ENCODE measurements around the gene WFDC10A. TPM values are rescaled to one million over a fixed set of nuclear protein-coding genes. Genes with fewer than 3 reads are reported as not detected.
"Not testable (repeated sequence)": the region's sequence is repeated elsewhere in the genome, so short reads cannot be mapped to it uniquely, and the experiment has no call there.

Gene WFDC10A
- total and polyA plus RNA-seq, 4 experiments from 2014 or later, result not detected

GRCh38 chr20:45621593-45621992 lies 7.9 kb upstream of the WFDC10A start:
- CTCF ChIA-PET (ENCODE audit: partially characterized antibody), result no interaction called here
- H3K4me1 Mint-ChIP-seq, result no peaks in the 10 kb centered on the region
- POLR2A ChIA-PET (ENCODE audit: partially characterized antibody), result no interaction called here
- peaks cover 8 to 10% of the 10 kb centered on the region in 2 donors for H3K27me3 Mint-ChIP-seq
- H3K9me3 Mint-ChIP-seq, result peaks cover 0 to 12% (median 6%) of the 10 kb centered on the region in 8 donors
- no peaks in the 10 kb centered on the region for H3K36me3 ChIP-seq (ENCODE audit: insufficient read depth, low read length)
- no peaks in the 10 kb centered on the region for H3K36me3 Mint-ChIP-seq
- H3K4me3 Mint-ChIP-seq, result no peak overlapping the region
- no peak for DNase-seq
- no peak overlapping the region for H3K4me3 ChIP-seq (ENCODE audit: low read length in 2 of 2)
- no peak overlapping the region for H3K27ac ChIP-seq (ENCODE audit: low read depth, low read length)
- no peaks in the 10 kb centered on the region for H3K9me3 ChIP-seq (ENCODE audit: control insufficient read depth in 1 of 2, low read length in 2 of 2)
- no peaks in the 10 kb centered on the region for H3K4me1 ChIP-seq (ENCODE audit: insufficient read depth, low read length)
- intact Hi-C loops (cut with micrococcal nuclease), result no loop called here
- H3K27me3 ChIP-seq (ENCODE audit: insufficient read depth, low read length), result no peaks in the 10 kb centered on the region
- no peak overlapping the region for H3K27ac Mint-ChIP-seq

DNA sequence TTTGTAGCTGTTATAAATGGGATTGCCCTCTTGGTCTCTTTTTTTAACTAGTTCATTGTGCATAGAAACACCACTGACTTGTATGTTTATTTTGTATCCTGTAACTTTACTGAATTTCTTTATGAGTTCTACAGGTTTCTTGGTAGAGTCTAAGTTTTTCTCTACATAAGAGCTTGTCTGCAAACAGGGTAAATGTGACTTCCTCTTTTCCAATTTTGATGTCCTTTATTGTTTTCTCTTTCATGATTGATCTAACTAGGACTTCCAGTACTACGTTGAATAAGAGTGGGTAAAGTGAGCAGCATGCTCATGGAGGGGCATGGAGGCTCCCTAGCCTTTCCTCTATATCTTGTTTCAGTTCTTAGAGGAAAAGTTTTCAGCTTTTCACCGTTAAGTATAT lies 3.0 kb upstream of the WFDC10A start:
- POLR2A ChIA-PET (ENCODE audit: partially characterized antibody), result no interaction called here
- Histone ChIP-seq H3K36me3 (ENCODE audit: insufficient read depth, low read length) (no peaks in the 10 kb centered on the region), H3K27me3 (ENCODE audit: insufficient read depth, low read length) (no peaks in the 10 kb centered on the region), H3K9me3 (ENCODE audit: control insufficient read depth in 1 of 2, low read length in 2 of 2) (no peaks in the 10 kb centered on the region), H3K4me3 (ENCODE audit: low read length in 2 of 2) (no peak overlapping the region), H3K27ac (ENCODE audit: low read depth, low read length) (no peak overlapping the region), H3K4me1 (ENCODE audit: insufficient read depth, low read length) (no peaks in the 10 kb centered on the region)
- intact Hi-C loops (cut with micrococcal nuclease), result no loop called here
- DNase-seq, result no peak
- peaks cover 0 to 8% (median 5%) of the 10 kb centered on the region in 8 donors for H3K9me3 Mint-ChIP-seq
- no peak overlapping the region for H3K4me3 Mint-ChIP-seq
- H3K36me3 Mint-ChIP-seq, result no peaks in the 10 kb centered on the region
- H3K4me1 Mint-ChIP-seq, result peaks cover 0 to 3% (median 2%) of the 10 kb centered on the region in 4 donors
- H3K27me3 Mint-ChIP-seq, result peaks cover 16 to 38% of the 10 kb centered on the region in 2 donors
- H3K27ac Mint-ChIP-seq, result no peak overlapping the region
- CTCF ChIA-PET (ENCODE audit: partially characterized antibody), result no interaction called here

DNA sequence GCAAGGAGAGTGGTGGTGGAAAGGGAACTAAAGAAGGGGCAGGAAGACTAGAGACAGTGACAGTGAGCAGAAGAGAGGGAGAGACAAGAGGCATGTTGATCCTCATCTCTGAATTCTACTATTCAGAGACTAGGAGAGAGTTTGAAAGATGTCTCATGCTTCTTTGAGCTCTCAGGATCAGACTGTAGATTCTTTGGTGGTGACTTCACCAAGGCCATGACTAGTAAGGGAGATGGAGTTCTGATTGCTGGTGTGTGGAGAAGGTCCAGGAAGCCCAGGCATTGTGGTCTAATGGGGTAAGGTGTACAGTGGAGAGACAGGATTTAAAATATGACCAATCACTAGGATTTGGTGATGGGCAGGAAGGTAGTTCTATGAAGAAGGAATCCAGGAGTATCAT lies 832 bp downstream of the WFDC10A start:
- no peaks in the 10 kb centered on the region for H3K27me3 ChIP-seq (ENCODE audit: insufficient read depth, low read length)
- POLR2A ChIA-PET (ENCODE audit: partially characterized antibody), result no interaction called here
- no peaks in the 10 kb centered on the region for H3K9me3 ChIP-seq (ENCODE audit: control insufficient read depth in 1 of 2, low read length in 2 of 2)
- H3K27ac ChIP-seq (ENCODE audit: low read depth, low read length), result no peak overlapping the region
- H3K4me3 ChIP-seq (ENCODE audit: low read length in 2 of 2), result no peak overlapping the region
- CTCF ChIA-PET (ENCODE audit: partially characterized antibody), result interaction anchor here (2.1 kb wide), 1 partner anchor 141 kb away, joined by 5 read pairs; no protein-coding TSS in a partner anchor
- no peak for DNase-seq
- Mint-ChIP-seq H3K4me3 (no peak overlapping the region), H3K27ac (no peak overlapping the region), H3K27me3 (peaks cover 15 to 34% of the 10 kb centered on the region in 2 donors), H3K36me3 (no peaks in the 10 kb centered on the region), H3K9me3 (peaks cover 0 to 4% (median 0%) of the 10 kb centered on the region in 8 donors), H3K4me1 (peaks cover 0 to 3% (median 2%) of the 10 kb centered on the region in 4 donors)
- H3K4me1 ChIP-seq (ENCODE audit: insufficient read depth, low read length), result no peaks in the 10 kb centered on the region
- intact Hi-C loops (cut with micrococcal nuclease), result no loop called here
- no peaks in the 10 kb centered on the region for H3K36me3 ChIP-seq (ENCODE audit: insufficient read depth, low read length)

- Mint-ChIP-seq H3K36me3 (no peaks in the 10 kb centered on the region), H3K4me3 (no peak within 1 kb of the TSS), H3K27ac (no peak within 1 kb of the TSS), H3K27me3 (peaks cover 15 to 33% of the 10 kb centered on the region in 2 donors), H3K4me1 (peaks cover 0 to 3% (median 2%) of the 10 kb centered on the region in 4 donors), H3K9me3 (peaks cover 0 to 4% (median 0%) of the 10 kb centered on the region in 8 donors)
- Histone ChIP-seq H3K4me3 (ENCODE audit: low read length in 2 of 2) (no peak within 1 kb of the TSS), H3K4me1 (ENCODE audit: insufficient read depth, low read length) (no peaks in the 10 kb centered on the region), H3K9me3 (ENCODE audit: control insufficient read depth in 1 of 2, low read length in 2 of 2) (no peaks in the 10 kb centered on the region), H3K36me3 (ENCODE audit: insufficient read depth, low read length) (no peaks in the 10 kb centered on the region), H3K27me3 (ENCODE audit: insufficient read depth, low read length) (no peaks in the 10 kb centered on the region), H3K27ac (ENCODE audit: low read depth, low read length) (no peak within 1 kb of the TSS)
- POLR2A ChIA-PET (ENCODE audit: partially characterized antibody), result no interaction called here
- intact Hi-C loops (cut with micrococcal nuclease), result no loop called here
- CTCF ChIA-PET (ENCODE audit: partially characterized antibody), result interaction anchor here (2.1 kb wide), 1 partner anchor 140 kb away, joined by 5 read pairs; no protein-coding TSS in a partner anchor
- DNase-seq, result no peak
Observed at GRCh38 chr20:45631184-45631583, 1.6 kb downstream of the WFDC10A start, which contains the start of gene WFDC9. TSS of gene WFDC9 (minus strand) at chr20:45631284. CDS start at chr20:45610181, 21,103 bp downstream.

GRCh38 chr20:45636513-45636912 lies 7.0 kb downstream of the WFDC10A start:
- peaks cover 0 to 3% (median 0%) of the 10 kb centered on the region in 8 donors for H3K9me3 Mint-ChIP-seq
- Histone ChIP-seq H3K4me1 (ENCODE audit: insufficient read depth, low read length) (no peaks in the 10 kb centered on the region), H3K36me3 (ENCODE audit: insufficient read depth, low read length) (no peaks in the 10 kb centered on the region), H3K27ac (ENCODE audit: low read depth, low read length) (no peak overlapping the region), H3K27me3 (ENCODE audit: insufficient read depth, low read length) (no peaks in the 10 kb centered on the region), H3K9me3 (ENCODE audit: control insufficient read depth in 1 of 2, low read length in 2 of 2) (no peaks in the 10 kb centered on the region), H3K4me3 (ENCODE audit: low read length in 2 of 2) (no peak overlapping the region)
- peaks cover 6 to 16% of the 10 kb centered on the region in 2 donors for H3K27me3 Mint-ChIP-seq
- H3K36me3 Mint-ChIP-seq, result no peaks in the 10 kb centered on the region
- ChIA-PET CTCF (ENCODE audit: partially characterized antibody) (no interaction called here), POLR2A (ENCODE audit: partially characterized antibody) (no interaction called here)
- H3K4me1 Mint-ChIP-seq, result no peaks in the 10 kb centered on the region
- no peak overlapping the region for H3K27ac Mint-ChIP-seq
- no peak overlapping the region for H3K4me3 Mint-ChIP-seq
- no peak for DNase-seq
- intact Hi-C loops (cut with micrococcal nuclease), result no loop called here

- Mint-ChIP-seq H3K36me3 (no peaks in the 10 kb centered on the region), H3K4me3 (no peak overlapping the region), H3K27ac (no peak overlapping the region), H3K9me3 (peaks cover 0 to 3% (median 0%) of the 10 kb centered on the region in 8 donors), H3K4me1 (no peaks in the 10 kb centered on the region), H3K27me3 (peaks cover 4 to 11% of the 10 kb centered on the region in 2 donors)
- DNase-seq, result no peak
- no peaks in the 10 kb centered on the region for H3K36me3 ChIP-seq (ENCODE audit: insufficient read depth, low read length)
- no peak overlapping the region for H3K4me3 ChIP-seq (ENCODE audit: low read length in 2 of 2)
- no peaks in the 10 kb centered on the region for H3K27me3 ChIP-seq (ENCODE audit: insufficient read depth, low read length)
- intact Hi-C loops (cut with micrococcal nuclease), result no loop called here
- no peak overlapping the region for H3K27ac ChIP-seq (ENCODE audit: low read depth, low read length)
- POLR2A ChIA-PET (ENCODE audit: partially characterized antibody), result no interaction called here
- no peaks in the 10 kb centered on the region for H3K9me3 ChIP-seq (ENCODE audit: control insufficient read depth in 1 of 2, low read length in 2 of 2)
- CTCF ChIA-PET (ENCODE audit: partially characterized antibody), result no interaction called here
- H3K4me1 ChIP-seq (ENCODE audit: insufficient read depth, low read length), result no peaks in the 10 kb centered on the region
Observed at GRCh38 chr20:45639687-45640086, 10.1 kb downstream of the WFDC10A start.

DNA sequence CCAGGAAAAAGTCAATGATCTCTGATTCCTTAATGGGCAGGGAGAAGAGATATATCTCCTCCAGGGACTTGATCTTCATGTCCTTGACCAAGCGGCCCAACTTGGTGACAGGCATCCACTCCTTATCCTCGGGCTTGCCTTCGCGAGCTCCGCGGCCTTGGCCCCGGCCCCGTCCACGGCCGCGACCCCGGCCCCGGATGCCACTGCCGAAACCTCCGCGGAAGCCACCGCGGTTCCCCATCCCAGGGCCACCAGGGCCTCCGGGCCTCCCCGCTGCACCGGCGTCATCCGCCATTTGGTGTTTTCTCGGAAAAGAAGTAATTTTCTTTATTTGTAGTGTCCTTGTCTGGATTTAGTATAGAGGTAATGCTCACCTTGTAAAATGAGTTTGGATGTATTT lies 11.5 kb downstream of the WFDC10A start:
- DNase-seq; H3K36me3 ChIP-seq (ENCODE audit: insufficient read depth, low read length); H3K4me3 Mint-ChIP-seq; CTCF ChIA-PET (ENCODE audit: partially characterized antibody); H3K36me3 Mint-ChIP-seq; H3K4me3 ChIP-seq (ENCODE audit: low read length in 2 of 2); H3K27ac Mint-ChIP-seq; intact Hi-C loops (cut with micrococcal nuclease); H3K27ac ChIP-seq (ENCODE audit: low read depth, low read length); H3K4me1 Mint-ChIP-seq; H3K4me1 ChIP-seq (ENCODE audit: insufficient read depth, low read length); H3K9me3 ChIP-seq (ENCODE audit: control insufficient read depth in 1 of 2, low read length in 2 of 2); POLR2A ChIA-PET (ENCODE audit: partially characterized antibody); H3K27me3 ChIP-seq (ENCODE audit: insufficient read depth, low read length); H3K9me3 Mint-ChIP-seq: not testable (repeated sequence)
- peaks cover 4 to 11% of the 10 kb centered on the region in 2 donors for H3K27me3 Mint-ChIP-seq

- POLR2A ChIA-PET (ENCODE audit: partially characterized antibody); H3K4me1 Mint-ChIP-seq; H3K36me3 Mint-ChIP-seq: not testable (repeated sequence)
Observed at GRCh38 chr20:45645869-45646268, 16.3 kb downstream of the WFDC10A start.

More at GRCh38 chr20:45645869-45646268, 16.3 kb downstream of the WFDC10A start:
- H3K36me3 ChIP-seq (ENCODE audit: insufficient read depth, low read length); H3K9me3 ChIP-seq (ENCODE audit: control insufficient read depth in 1 of 2, low read length in 2 of 2); H3K27me3 Mint-ChIP-seq; H3K4me3 Mint-ChIP-seq; H3K27ac Mint-ChIP-seq; intact Hi-C loops (cut with micrococcal nuclease); H3K27ac ChIP-seq (ENCODE audit: low read depth, low read length); H3K4me1 ChIP-seq (ENCODE audit: insufficient read depth, low read length); H3K4me3 ChIP-seq (ENCODE audit: low read length in 2 of 2); DNase-seq; CTCF ChIA-PET (ENCODE audit: partially characterized antibody); H3K9me3 Mint-ChIP-seq; H3K27me3 ChIP-seq (ENCODE audit: insufficient read depth, low read length): not testable (repeated sequence)

Measured in CD4-positive, alpha-beta memory T cell (primary cell).